Hippocampal formation (tissue), 2 donors: Measurements from ENCODE around the gene DEAF1.
"Not testable (repeated sequence)": the region's sequence is repeated elsewhere in the genome, so short reads cannot be mapped to it uniquely, and the experiment has no call there.

Experiments used
- DNase-seq, 2 donors: peaks; one replicate each; lab custom pipeline; 2025; lab: John Stamatoyannopoulos, UW

The DEAF1 gene

GRCh38 chr11:679271-680207 is 15.5 kb downstream of the DEAF1 start:
- no peak for DNase-seq

- no peak for DNase-seq
These were observed 16.7 kb downstream of the DEAF1 start for GRCh38 chr11:678297-678696.

GRCh38 chr11:674406-674805 is 20.6 kb downstream of the DEAF1 start:
- no peak for DNase-seq

- no peak for DNase-seq
These were observed 21.2 kb downstream of the DEAF1 start for GRCh38 chr11:673866-674265.

GRCh38 chr11:665704-666281 is 29.2 kb downstream of the DEAF1 start:
- no peak for DNase-seq

- no peak for DNase-seq
These were observed 29.8 kb downstream of the DEAF1 start for GRCh38 chr11:665062-665703.

GRCh38 chr11:662689-663274 is 32.2 kb downstream of the DEAF1 start:
- peak; percentile 26 to 44 for DNase-seq

GRCh38 chr11:660681-661444 is 34.2 kb downstream of the DEAF1 start:
- DNase-seq = no peak

GRCh38 chr11:660281-660680 is 34.7 kb downstream of the DEAF1 start:
- DNase-seq = no peak

- DNase-seq = no peak
These were observed 35.4 kb downstream of the DEAF1 start for GRCh38 chr11:659532-660085.

- no peak for DNase-seq
These were observed 37.3 kb downstream of the DEAF1 start for GRCh38 chr11:657691-658126.

GRCh38 chr11:656866-657265 is 38.2 kb downstream of the DEAF1 start:
- no peak for DNase-seq

GRCh38 chr11:656426-656825 is 38.6 kb downstream of the DEAF1 start:
- DNase-seq = no peak

- no peak for DNase-seq
These were observed 39.8 kb downstream of the DEAF1 start for GRCh38 chr11:655036-655726.

- DNase-seq = not testable (repeated sequence)
These were observed 40.6 kb downstream of the DEAF1 start for GRCh38 chr11:654444-654843.

- DNase-seq = no peak
These were observed 41.2 kb downstream of the DEAF1 start for GRCh38 chr11:653837-654236.

- not testable (repeated sequence) for DNase-seq
These were observed 41.9 kb downstream of the DEAF1 start for GRCh38 chr11:653136-653535.

- no peak for DNase-seq
These were observed 44.5 kb downstream of the DEAF1 start for GRCh38 chr11:650482-650881.

- not testable (repeated sequence) for DNase-seq
These were observed 47.3 kb downstream of the DEAF1 start for GRCh38 chr11:647672-648158.

GRCh38 chr11:646214-646613 is 48.8 kb downstream of the DEAF1 start:
- no peak for DNase-seq

- no peak for DNase-seq
These were observed 49.5 kb downstream of the DEAF1 start for GRCh38 chr11:645536-645935.
